ENCODE data around the gene REG3A. TPM values are rescaled to one million over a fixed set of nuclear protein-coding genes. Genes with fewer than 3 reads are reported as not detected.

Gene REG3A
- total RNA-seq, 2 experiments from 2014 or later: not detected

DNA sequence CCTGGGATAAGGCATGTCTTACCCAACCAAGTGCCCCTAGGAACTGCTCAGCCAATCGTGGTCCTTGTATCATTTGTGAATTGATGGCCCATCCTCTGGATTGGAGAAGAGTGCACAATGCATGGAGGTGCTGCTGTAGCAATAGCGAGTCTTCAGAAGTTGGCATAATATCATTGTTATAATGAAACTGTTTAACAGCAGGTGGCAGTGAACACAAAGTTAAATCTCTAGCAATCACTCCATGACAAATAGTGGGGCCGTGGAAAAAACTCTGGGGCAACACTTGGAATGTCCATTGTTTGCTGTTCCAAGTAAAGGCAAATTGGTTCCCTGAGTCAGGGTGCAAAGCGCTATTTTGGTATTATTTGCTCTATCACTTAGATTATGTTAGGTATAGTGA, 27.9 kb downstream of the REG3A start:
- H3K4me3 Mint-ChIP-seq: no peak overlapping the region
- peaks cover 3% of the 10 kb centered on the region for H3K9me3 Mint-ChIP-seq
- no peak overlapping the region for H3K27ac Mint-ChIP-seq
- DNase-seq: no peak
- no peaks in the 10 kb centered on the region for H3K36me3 Mint-ChIP-seq
- no peaks in the 10 kb centered on the region for H3K27me3 Mint-ChIP-seq
- no peaks in the 10 kb centered on the region for H3K4me1 Mint-ChIP-seq

DNA sequence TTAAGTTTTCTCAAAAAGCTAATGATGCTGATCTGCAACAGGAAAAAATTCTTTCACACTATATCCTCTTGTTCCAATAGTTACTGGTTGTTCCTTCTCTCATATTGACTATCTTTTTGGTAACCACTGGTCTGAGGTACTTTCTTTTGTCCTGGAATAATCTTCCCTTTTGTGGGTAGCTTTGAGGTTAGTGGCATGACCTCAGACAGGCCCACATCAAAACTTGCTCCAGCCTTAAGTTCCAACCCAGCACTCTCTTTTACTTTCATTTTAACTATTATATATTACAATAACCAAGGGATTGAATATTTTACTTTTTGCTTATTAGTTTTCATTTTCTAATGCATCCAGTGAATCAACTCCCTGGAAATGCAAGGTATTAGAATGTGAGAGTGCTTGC, 29.7 kb downstream of the REG3A start:
- no peaks in the 10 kb centered on the region for H3K36me3 Mint-ChIP-seq
- no peak overlapping the region for H3K27ac Mint-ChIP-seq
- no peak for DNase-seq
- no peaks in the 10 kb centered on the region for H3K4me1 Mint-ChIP-seq
- no peaks in the 10 kb centered on the region for H3K27me3 Mint-ChIP-seq
- H3K4me3 Mint-ChIP-seq: no peak overlapping the region
- peaks cover 1% of the 10 kb centered on the region for H3K9me3 Mint-ChIP-seq

DNA sequence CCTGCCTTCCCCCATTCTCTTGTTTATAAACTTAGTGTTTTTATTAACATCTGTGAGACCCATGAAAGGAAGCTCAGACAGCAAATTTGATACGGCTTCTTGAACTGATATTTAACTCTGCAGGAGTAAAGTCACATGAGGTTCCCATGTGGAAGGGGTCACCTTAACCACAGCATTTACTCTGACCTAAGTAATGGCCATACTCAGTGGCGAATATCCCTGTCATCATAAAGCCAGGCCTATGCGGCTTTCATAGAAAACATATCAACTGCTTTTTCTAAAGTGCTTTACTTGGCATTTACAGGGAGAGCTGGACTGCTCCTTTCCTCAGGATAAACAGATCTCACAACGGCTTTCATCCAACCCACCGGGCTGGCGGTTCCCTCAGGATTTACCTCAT, 30.3 kb downstream of the REG3A start:
- peaks cover 2% of the 10 kb centered on the region for H3K9me3 Mint-ChIP-seq
- no peaks in the 10 kb centered on the region for H3K36me3 Mint-ChIP-seq
- H3K27me3 Mint-ChIP-seq: no peaks in the 10 kb centered on the region
- DNase-seq: no peak
- no peaks in the 10 kb centered on the region for H3K4me1 Mint-ChIP-seq
- no peak overlapping the region for H3K4me3 Mint-ChIP-seq
- H3K27ac Mint-ChIP-seq: no peak overlapping the region

DNA sequence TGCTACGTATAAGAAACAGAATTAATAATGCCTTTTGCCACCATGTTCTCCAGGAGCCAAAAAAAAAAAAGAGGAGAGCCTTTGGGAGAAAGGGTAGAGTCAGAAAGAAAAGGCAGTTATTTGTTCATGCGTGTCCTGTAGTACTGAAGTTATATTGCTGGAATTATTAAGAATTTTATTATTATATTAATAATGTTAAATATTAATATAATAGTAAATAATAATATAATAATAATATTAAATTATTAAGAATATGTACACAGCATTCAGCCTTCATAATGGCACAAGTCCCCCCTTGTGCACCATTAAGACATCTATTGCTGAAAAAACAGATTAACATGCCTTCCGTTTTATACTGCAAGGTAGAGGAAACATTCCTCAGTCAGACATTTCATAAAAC, 31.1 kb downstream of the REG3A start:
- DNase-seq: no peak
- no peaks in the 10 kb centered on the region for H3K27me3 Mint-ChIP-seq
- H3K36me3 Mint-ChIP-seq: no peaks in the 10 kb centered on the region
- no peak overlapping the region for H3K27ac Mint-ChIP-seq
- H3K9me3 Mint-ChIP-seq: peaks cover 3% of the 10 kb centered on the region
- H3K4me3 Mint-ChIP-seq: no peak overlapping the region
- H3K4me1 Mint-ChIP-seq: no peaks in the 10 kb centered on the region

DNA sequence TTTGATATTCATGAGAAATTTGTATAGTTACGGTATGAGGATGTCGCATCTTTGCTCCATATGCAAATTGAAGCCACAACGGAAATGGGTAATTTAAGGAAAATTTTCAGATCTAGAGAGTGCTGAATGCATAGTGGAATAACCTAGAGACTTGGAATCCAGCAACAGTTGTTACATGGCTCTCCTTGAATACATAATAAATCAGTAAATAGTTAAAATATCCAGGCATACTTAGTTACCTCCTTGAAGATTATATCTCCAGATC, 33.9 kb downstream of the REG3A start:
- Mint-ChIP-seq H3K4me1 (no peaks in the 10 kb centered on the region), H3K36me3 (no peaks in the 10 kb centered on the region), H3K27me3 (no peaks in the 10 kb centered on the region), H3K27ac (no peak overlapping the region), H3K4me3 (no peak overlapping the region), H3K9me3 (peaks cover 1% of the 10 kb centered on the region)
- DNase-seq: no peak

DNA sequence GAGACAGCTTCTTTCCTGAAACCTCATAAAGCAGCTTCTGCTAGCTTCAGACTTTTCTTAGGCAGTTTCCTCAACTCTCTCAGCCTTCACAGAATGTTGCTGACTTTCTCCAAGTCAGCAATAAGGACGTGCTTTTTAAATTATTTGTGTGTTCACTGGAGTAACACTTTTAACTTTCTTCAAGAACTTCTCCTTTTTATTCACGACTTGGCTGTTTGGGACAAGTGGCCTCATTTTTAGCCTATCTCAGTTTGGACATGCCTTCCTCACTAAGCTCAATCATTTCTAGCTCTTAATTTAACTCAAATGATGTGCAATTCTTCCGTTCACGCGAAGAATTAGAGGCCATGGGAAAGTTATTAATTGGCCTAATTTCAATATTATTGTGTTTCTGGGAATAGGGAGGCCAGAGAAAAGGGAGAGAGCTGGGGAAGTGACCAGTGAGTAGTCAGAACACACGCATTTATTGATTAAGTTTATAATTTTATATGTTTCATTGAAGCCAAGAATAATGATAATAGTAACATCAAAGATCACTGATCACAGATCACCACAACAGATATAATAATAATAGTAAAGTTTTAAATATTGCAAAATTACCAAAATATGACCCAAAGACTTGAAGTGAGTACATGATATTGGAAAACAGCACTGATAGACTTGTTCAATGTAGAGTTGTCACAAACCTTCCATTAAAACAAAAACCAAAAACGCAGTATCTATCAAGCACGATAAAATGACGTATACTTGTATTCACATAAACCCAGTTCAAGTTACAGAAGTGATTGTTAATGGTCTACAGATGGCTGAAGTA, 34.4 kb downstream of the REG3A start:
- no peak overlapping the region for H3K27ac Mint-ChIP-seq
- H3K9me3 Mint-ChIP-seq: peaks cover 3% of the 10 kb centered on the region
- no peaks in the 10 kb centered on the region for H3K4me1 Mint-ChIP-seq
- H3K4me3 Mint-ChIP-seq: no peak overlapping the region
- no peaks in the 10 kb centered on the region for H3K27me3 Mint-ChIP-seq
- H3K36me3 Mint-ChIP-seq: no peaks in the 10 kb centered on the region
- no peak for DNase-seq

DNA sequence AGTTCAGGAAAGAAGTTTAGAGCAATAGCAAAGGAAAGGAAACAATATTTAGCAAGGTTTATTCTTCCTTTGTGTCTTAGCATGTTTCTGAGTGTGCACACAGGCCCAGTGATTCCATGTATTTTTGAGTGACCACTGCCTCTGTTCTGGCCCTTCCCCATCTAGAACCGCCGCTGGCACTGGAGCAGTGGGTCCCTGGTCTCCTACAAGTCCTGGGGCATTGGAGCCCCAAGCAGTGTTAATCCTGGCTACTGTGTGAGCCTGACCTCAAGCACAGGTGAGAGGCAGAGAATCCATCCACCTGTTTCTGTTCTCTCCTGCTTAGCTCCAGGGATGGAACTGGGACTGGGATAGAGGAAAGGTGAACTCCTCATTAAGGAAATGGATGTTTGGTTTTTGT, 36.9 kb downstream of the REG3A start:
- DNase-seq: no peak
- no peak overlapping the region for H3K4me3 Mint-ChIP-seq
- H3K27me3 Mint-ChIP-seq: no peaks in the 10 kb centered on the region
- H3K27ac Mint-ChIP-seq: no peak overlapping the region
- peaks cover 6% of the 10 kb centered on the region for H3K9me3 Mint-ChIP-seq
- no peaks in the 10 kb centered on the region for H3K36me3 Mint-ChIP-seq
- H3K4me1 Mint-ChIP-seq: no peaks in the 10 kb centered on the region

DNA sequence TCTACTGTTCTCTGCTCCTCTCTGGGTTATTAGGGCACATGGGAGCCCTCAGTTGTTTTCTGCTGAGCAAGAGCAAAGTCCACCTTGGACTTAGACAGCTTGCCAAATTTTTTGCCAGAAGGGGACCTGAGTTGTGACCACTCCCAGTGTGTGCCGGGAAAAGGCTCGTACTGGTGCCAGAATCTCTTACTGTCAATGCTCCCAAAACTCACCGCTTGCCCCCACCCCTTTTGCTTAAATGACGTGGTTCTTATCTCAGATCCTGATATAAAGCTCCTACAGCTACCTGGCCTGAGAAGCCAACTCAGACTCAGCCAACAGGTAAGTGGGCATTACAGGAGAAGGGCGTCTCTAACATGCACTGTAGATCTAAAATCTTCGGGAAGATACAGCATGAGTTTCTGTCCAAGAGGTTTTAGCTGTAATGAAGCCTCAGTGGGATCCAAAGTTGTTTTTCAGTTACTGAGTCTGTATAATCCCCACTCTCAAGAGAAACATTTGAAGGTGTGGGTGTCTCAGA, 39.3 kb downstream of the REG3A start, which contains the start of gene REG1A:
REG1A (plus strand) TSS at position 295 of the 520 bp plus-strand sequence. CDS start 374 bp downstream, outside the sequence.
- H3K27me3 Mint-ChIP-seq: no peaks in the 10 kb centered on the region

DNA sequence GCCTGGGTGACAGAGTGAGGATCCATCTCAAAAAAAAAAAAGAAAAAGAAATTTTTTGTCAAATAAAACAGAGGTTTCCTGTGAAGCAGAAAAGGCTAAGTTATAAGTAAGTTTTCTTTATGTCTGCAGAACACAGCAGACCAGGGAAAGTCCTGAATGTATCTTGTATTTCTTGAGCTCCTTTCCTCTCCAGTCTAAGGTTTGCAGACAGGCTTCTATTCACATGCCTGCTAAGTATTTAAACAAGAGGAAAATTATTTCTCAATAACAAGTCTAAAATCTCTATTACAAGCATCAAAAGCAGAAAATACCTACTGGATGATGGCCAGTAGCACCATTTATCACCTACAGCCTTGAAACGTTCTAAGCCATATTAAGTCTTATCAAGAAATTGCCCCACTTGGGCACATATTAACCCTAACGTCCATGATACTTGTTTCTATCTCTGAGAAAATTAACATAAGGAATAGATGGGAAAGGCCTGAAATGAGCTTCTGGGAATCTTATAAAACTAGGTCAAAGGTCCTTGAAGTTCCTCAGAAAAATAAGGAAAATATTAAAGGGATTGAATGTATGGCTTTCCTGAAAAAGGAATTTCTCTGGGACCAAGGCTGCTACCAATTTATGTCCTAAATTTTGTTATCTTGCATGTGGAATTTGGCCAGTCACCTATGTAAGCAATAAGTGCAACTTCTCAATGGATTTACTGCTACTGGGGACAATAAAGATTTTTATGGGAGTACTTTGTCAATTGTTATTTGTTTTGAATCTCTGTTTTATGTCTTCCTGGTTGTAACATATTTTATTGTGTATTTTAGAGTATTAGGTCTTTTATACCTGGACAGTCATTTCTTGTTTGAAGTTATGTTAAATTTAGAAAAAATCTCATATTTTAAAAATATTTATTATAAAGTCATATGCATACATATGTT, 42.3 kb downstream of the REG3A start:
- Mint-ChIP-seq H3K9me3 (peaks cover 7% of the 10 kb centered on the region), H3K27me3 (no peaks in the 10 kb centered on the region), H3K4me1 (no peaks in the 10 kb centered on the region), H3K27ac (no peak overlapping the region), H3K36me3 (no peaks in the 10 kb centered on the region), H3K4me3 (no peak overlapping the region)
- no peak for DNase-seq

More for the DNA sequence above, 39.3 kb downstream of the REG3A start, which contains the start of gene REG1A:
- no peaks in the 10 kb centered on the region for H3K4me1 Mint-ChIP-seq
- no peak within 1 kb of the TSS for H3K27ac Mint-ChIP-seq
- no peak within 1 kb of the TSS for H3K4me3 Mint-ChIP-seq
- H3K9me3 Mint-ChIP-seq: peaks cover 6% of the 10 kb centered on the region
- no peak for DNase-seq
- H3K36me3 Mint-ChIP-seq: no peaks in the 10 kb centered on the region

DNA sequence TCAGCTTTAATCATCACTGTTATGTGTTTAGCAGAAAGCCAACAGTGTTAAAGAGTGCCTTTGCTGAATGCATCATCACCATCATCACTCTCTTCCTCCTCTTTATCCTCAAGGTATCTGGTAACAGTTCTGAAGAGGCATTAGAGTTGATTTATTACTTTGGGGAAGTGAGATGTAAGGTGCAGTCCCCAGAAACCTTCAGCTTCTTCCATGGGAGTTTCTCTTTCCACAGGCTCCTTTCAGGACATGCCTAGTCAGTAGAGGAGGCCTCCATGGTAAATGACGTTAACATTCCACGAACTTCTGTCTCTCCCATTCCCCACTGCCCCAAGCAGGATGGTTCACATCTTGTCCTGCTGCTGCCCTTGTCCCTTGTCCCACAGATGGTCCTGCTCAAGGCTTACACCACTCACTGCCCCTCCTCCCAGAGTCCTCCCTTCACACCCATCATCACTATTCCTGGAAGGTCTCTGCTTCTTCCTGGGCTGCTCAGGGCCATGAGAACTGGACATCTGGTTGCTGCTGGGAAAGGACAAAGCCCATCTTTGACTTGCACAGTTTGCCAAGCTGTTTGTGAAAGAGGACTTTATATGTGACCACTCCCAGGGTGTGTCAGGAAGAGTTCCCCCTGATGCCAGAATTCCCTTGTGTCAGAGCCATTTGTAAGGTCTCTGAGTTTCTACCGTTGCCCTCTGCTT, 44.6 kb downstream of the REG3A start:
- no peak overlapping the region for H3K4me3 Mint-ChIP-seq
- H3K36me3 Mint-ChIP-seq: no peaks in the 10 kb centered on the region
- no peaks in the 10 kb centered on the region for H3K4me1 Mint-ChIP-seq
- DNase-seq: no peak
- no peak overlapping the region for H3K27ac Mint-ChIP-seq
- H3K9me3 Mint-ChIP-seq: peaks cover 5% of the 10 kb centered on the region
- no peaks in the 10 kb centered on the region for H3K27me3 Mint-ChIP-seq

DNA sequence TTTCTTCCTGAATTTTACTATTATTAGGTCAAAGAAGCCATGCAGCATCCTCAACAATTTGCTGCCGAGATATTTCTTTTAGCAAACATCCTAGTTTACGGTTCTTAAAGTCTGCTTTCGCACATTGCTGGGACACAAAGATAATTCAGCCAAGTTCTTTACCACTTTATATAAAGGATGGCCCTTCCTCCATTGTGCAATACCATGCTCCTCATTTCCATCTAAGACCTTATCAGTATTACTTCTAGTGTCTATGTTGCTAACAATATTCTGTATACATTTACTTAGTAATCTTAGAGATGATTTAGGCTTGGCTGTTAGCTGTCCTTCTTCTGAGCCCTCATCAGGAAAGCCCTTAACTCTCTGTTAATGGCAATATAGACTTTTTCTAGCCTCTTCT, 47.3 kb downstream of the REG3A start:
- no peaks in the 10 kb centered on the region for H3K27me3 Mint-ChIP-seq
- no peaks in the 10 kb centered on the region for H3K4me1 Mint-ChIP-seq
- H3K27ac Mint-ChIP-seq: no peak overlapping the region
- no peak overlapping the region for H3K4me3 Mint-ChIP-seq
- DNase-seq: no peak
- no peaks in the 10 kb centered on the region for H3K36me3 Mint-ChIP-seq
- H3K9me3 Mint-ChIP-seq: peaks cover 2% of the 10 kb centered on the region

Other genes with a start within 250 kb of the REG3A start
- gene REG3G, start 134.1 kb downstream of the REG3A start, total RNA-seq: not detected
- not detected for gene REG1B, start 71.8 kb downstream of the REG3A start, total RNA-seq
- gene REG1A, start 39.3 kb downstream of the REG3A start, total RNA-seq: not detected